Rectal smooth muscle tissue (tissue), 1 donor: ENCODE measurements around the gene CSPG4.

Experiments
- H3K27ac ChIP-seq: one replicate; pipeline ENCODE4 v1.7.0; 2013; ENCODE audit warnings: low read depth, low read length, inconsistent platforms
- H3K27me3 ChIP-seq: one replicate; pipeline ENCODE4 v1.7.0; 2013; ENCODE audit warnings: low read length; ENCODE audit not compliant: control insufficient read depth, insufficient read depth
- H3K36me3 ChIP-seq: one replicate; pipeline ENCODE4 v1.7.0; 2013; ENCODE audit warnings: low read length; ENCODE audit not compliant: control insufficient read depth, insufficient read depth
- H3K4me1 ChIP-seq: one replicate; pipeline ENCODE4 v1.7.0; 2013; ENCODE audit warnings: low read length; ENCODE audit not compliant: control insufficient read depth, insufficient read depth
- H3K4me3 ChIP-seq: one replicate; pipeline ENCODE4 v1.7.0; 2013; ENCODE audit warnings: low read length
- H3K9ac ChIP-seq: one replicate; pipeline ENCODE4 v1.7.0; 2013; ENCODE audit warnings: low read length

Gene CSPG4

GRCh38 chr15:75672646-75673425, 39.8 kb downstream of the CSPG4 start:
- H3K27ac ChIP-seq: peak overlapping the region; percentile 96
- H3K4me3 ChIP-seq: peak overlapping the region; percentile 38
- no peaks in the 10 kb centered on the region for H3K27me3 ChIP-seq
- no peaks in the 10 kb centered on the region for H3K36me3 ChIP-seq
- H3K9ac ChIP-seq: peak overlapping the region; percentile 36
- peaks cover 25% of the 10 kb centered on the region for H3K4me1 ChIP-seq

- Histone ChIP-seq H3K4me3 (no peak overlapping the region), H3K27me3 (no peaks in the 10 kb centered on the region), H3K4me1 (peaks cover 25% of the 10 kb centered on the region), H3K27ac (peak overlapping the region; percentile 96), H3K9ac (no peak overlapping the region), H3K36me3 (no peaks in the 10 kb centered on the region)
Measured at GRCh38 chr15:75671730-75672602, 40.7 kb downstream of the CSPG4 start.

- peaks cover 25% of the 10 kb centered on the region for H3K4me1 ChIP-seq
- H3K27me3 ChIP-seq: no peaks in the 10 kb centered on the region
- no peak overlapping the region for H3K9ac ChIP-seq
- H3K4me3 ChIP-seq: no peak overlapping the region
- H3K27ac ChIP-seq: no peak overlapping the region
- H3K36me3 ChIP-seq: no peaks in the 10 kb centered on the region
Measured at GRCh38 chr15:75669879-75670212, 42.8 kb downstream of the CSPG4 start.

GRCh38 chr15:75669191-75669878, 43.3 kb downstream of the CSPG4 start:
- Histone ChIP-seq H3K4me1 (peaks cover 24% of the 10 kb centered on the region), H3K27me3 (no peaks in the 10 kb centered on the region), H3K36me3 (no peaks in the 10 kb centered on the region), H3K4me3 (no peak overlapping the region), H3K9ac (no peak overlapping the region), H3K27ac (peak overlapping the region; percentile 6)

- Histone ChIP-seq H3K4me3 (no peak overlapping the region), H3K27me3 (no peaks in the 10 kb centered on the region), H3K4me1 (peaks cover under 1% of the 10 kb centered on the region), H3K9ac (no peak overlapping the region), H3K36me3 (no peaks in the 10 kb centered on the region), H3K27ac (peak overlapping the region; percentile 67)
Measured at GRCh38 chr15:75666823-75667501, 45.7 kb downstream of the CSPG4 start.

- Histone ChIP-seq H3K27ac (no peak overlapping the region), H3K36me3 (no peaks in the 10 kb centered on the region), H3K9ac (no peak overlapping the region), H3K4me1 (peaks cover 16% of the 10 kb centered on the region), H3K4me3 (no peak overlapping the region), H3K27me3 (no peaks in the 10 kb centered on the region)
Measured at GRCh38 chr15:75663931-75664421, 48.7 kb downstream of the CSPG4 start.

- Histone ChIP-seq H3K4me3 (no peak overlapping the region), H3K36me3 (peaks cover 6% of the 10 kb centered on the region), H3K27ac (no peak overlapping the region), H3K4me1 (peaks cover 16% of the 10 kb centered on the region), H3K9ac (no peak overlapping the region), H3K27me3 (no peaks in the 10 kb centered on the region)
Measured at GRCh38 chr15:75662823-75663519, 49.7 kb downstream of the CSPG4 start.

- peak overlapping the region; percentile 89 for H3K27ac ChIP-seq
- H3K4me3 ChIP-seq: no peak overlapping the region
- peaks cover 16% of the 10 kb centered on the region for H3K4me1 ChIP-seq
- H3K9ac ChIP-seq: no peak overlapping the region
- peaks cover 10% of the 10 kb centered on the region for H3K36me3 ChIP-seq
- H3K27me3 ChIP-seq: no peaks in the 10 kb centered on the region
Measured at GRCh38 chr15:75661756-75662140, 50.9 kb downstream of the CSPG4 start.

- H3K4me1 ChIP-seq: peaks cover 16% of the 10 kb centered on the region
- H3K36me3 ChIP-seq: peaks cover 13% of the 10 kb centered on the region
- no peaks in the 10 kb centered on the region for H3K27me3 ChIP-seq
- no peak overlapping the region for H3K9ac ChIP-seq
- H3K27ac ChIP-seq: peak overlapping the region; percentile 89
- H3K4me3 ChIP-seq: peak overlapping the region; percentile 20
Measured at GRCh38 chr15:75661100-75661755, 51.4 kb downstream of the CSPG4 start.

- Histone ChIP-seq H3K9ac (no peak overlapping the region), H3K4me3 (no peak overlapping the region), H3K27ac (peak overlapping the region; percentile 89), H3K27me3 (no peaks in the 10 kb centered on the region), H3K36me3 (peaks cover 16% of the 10 kb centered on the region), H3K4me1 (peaks cover 16% of the 10 kb centered on the region)
Measured at GRCh38 chr15:75659928-75660645, 52.6 kb downstream of the CSPG4 start.
